ENCODE measurements around the gene BNC2. TPM values are rescaled to one million over a fixed set of nuclear protein-coding genes. Genes with fewer than 3 reads are reported as not detected.

The BNC2 gene
- total RNA-seq, 6 experiments from 2014 or later, result 19.0 to 28.7 (median 25.4) TPM

GRCh38 chr9:16904655-16905054 lies 34.2 kb upstream of the BNC2 start:
- Mint-ChIP-seq H3K9me3 (no peaks in the 10 kb centered on the region), H3K27me3 (ENCODE audit: insufficient read depth) (peaks cover 3% of the 10 kb centered on the region; the same call in 1 of the 2 replicates), H3K36me3 (ENCODE audit: low read depth) (no peaks in the 10 kb centered on the region), H3K4me1 (ENCODE audit: low read depth) (peaks cover 13% of the 10 kb centered on the region), H3K27ac (no peak overlapping the region), H3K4me3 (no peak overlapping the region)
- TF ChIP-seq CTCF (IDR thresholded peaks at IDR 0.05), result no peak
- DNase-seq, result no peak

GRCh38 chr9:16901590-16901989 lies 31.1 kb upstream of the BNC2 start:
- peaks cover 3% of the 10 kb centered on the region; the same call in 1 of the 2 replicates for H3K27me3 Mint-ChIP-seq (ENCODE audit: insufficient read depth)
- TF ChIP-seq CTCF (IDR thresholded peaks at IDR 0.05), result no peak
- peaks cover 3% of the 10 kb centered on the region; the same call in 1 of the 2 replicates for H3K9me3 Mint-ChIP-seq
- H3K4me3 Mint-ChIP-seq, result no peak overlapping the region
- no peak overlapping the region for H3K27ac Mint-ChIP-seq
- DNase-seq, result peak; percentile 19
- peaks cover 18% of the 10 kb centered on the region for H3K4me1 Mint-ChIP-seq (ENCODE audit: low read depth)
- no peaks in the 10 kb centered on the region for H3K36me3 Mint-ChIP-seq (ENCODE audit: low read depth)

GRCh38 chr9:16899606-16900005 lies 29.1 kb upstream of the BNC2 start:
- peak overlapping the region; percentile 59 for H3K27ac Mint-ChIP-seq
- H3K4me3 Mint-ChIP-seq, result no peak overlapping the region
- no peak for TF ChIP-seq CTCF (IDR thresholded peaks at IDR 0.05)
- H3K4me1 Mint-ChIP-seq (ENCODE audit: low read depth), result peaks cover 18% of the 10 kb centered on the region
- no peaks in the 10 kb centered on the region for H3K36me3 Mint-ChIP-seq (ENCODE audit: low read depth)
- peaks cover 4% of the 10 kb centered on the region; the same call in 1 of the 2 replicates for H3K27me3 Mint-ChIP-seq (ENCODE audit: insufficient read depth)
- peaks cover 3% of the 10 kb centered on the region; the same call in 1 of the 2 replicates for H3K9me3 Mint-ChIP-seq
- peak; percentile 30 for DNase-seq

- Mint-ChIP-seq H3K4me3 (no peak overlapping the region), H3K9me3 (peaks cover 3% of the 10 kb centered on the region; the same call in 1 of the 2 replicates), H3K36me3 (ENCODE audit: low read depth) (no peaks in the 10 kb centered on the region), H3K27me3 (ENCODE audit: insufficient read depth) (peaks cover 2% of the 10 kb centered on the region; the same call in 1 of the 2 replicates), H3K27ac (no peak overlapping the region), H3K4me1 (ENCODE audit: low read depth) (peaks cover 18% of the 10 kb centered on the region)
- DNase-seq, result no peak
- TF ChIP-seq CTCF (IDR thresholded peaks at IDR 0.05), result no peak
Measured at GRCh38 chr9:16898464-16898863, 28.0 kb upstream of the BNC2 start.

GRCh38 chr9:16888594-16888993 lies 18.1 kb upstream of the BNC2 start:
- H3K4me3 Mint-ChIP-seq, result no peak overlapping the region
- TF ChIP-seq CTCF (IDR thresholded peaks at IDR 0.05), result no peak
- H3K9me3 Mint-ChIP-seq, result no peaks in the 10 kb centered on the region
- no peaks in the 10 kb centered on the region for H3K36me3 Mint-ChIP-seq (ENCODE audit: low read depth)
- H3K4me1 Mint-ChIP-seq (ENCODE audit: low read depth), result peaks cover 22% of the 10 kb centered on the region
- no peak overlapping the region for H3K27ac Mint-ChIP-seq
- H3K27me3 Mint-ChIP-seq (ENCODE audit: insufficient read depth), result no peaks in the 10 kb centered on the region
- no peak for DNase-seq

GRCh38 chr9:16885931-16886330 lies 15.5 kb upstream of the BNC2 start:
- Mint-ChIP-seq H3K27me3 (ENCODE audit: insufficient read depth) (peaks cover 6% of the 10 kb centered on the region), H3K9me3 (peaks cover 6% of the 10 kb centered on the region; the same call in 1 of the 2 replicates), H3K4me3 (no peak overlapping the region), H3K27ac (no peak overlapping the region), H3K36me3 (ENCODE audit: low read depth) (peaks cover 8% of the 10 kb centered on the region; the same call in 1 of the 2 replicates), H3K4me1 (ENCODE audit: low read depth) (peaks cover 27% of the 10 kb centered on the region)
- DNase-seq, result no peak
- no peak for TF ChIP-seq CTCF (IDR thresholded peaks at IDR 0.05)
